Measurements from ENCODE around the gene DOCK1.

DNA sequence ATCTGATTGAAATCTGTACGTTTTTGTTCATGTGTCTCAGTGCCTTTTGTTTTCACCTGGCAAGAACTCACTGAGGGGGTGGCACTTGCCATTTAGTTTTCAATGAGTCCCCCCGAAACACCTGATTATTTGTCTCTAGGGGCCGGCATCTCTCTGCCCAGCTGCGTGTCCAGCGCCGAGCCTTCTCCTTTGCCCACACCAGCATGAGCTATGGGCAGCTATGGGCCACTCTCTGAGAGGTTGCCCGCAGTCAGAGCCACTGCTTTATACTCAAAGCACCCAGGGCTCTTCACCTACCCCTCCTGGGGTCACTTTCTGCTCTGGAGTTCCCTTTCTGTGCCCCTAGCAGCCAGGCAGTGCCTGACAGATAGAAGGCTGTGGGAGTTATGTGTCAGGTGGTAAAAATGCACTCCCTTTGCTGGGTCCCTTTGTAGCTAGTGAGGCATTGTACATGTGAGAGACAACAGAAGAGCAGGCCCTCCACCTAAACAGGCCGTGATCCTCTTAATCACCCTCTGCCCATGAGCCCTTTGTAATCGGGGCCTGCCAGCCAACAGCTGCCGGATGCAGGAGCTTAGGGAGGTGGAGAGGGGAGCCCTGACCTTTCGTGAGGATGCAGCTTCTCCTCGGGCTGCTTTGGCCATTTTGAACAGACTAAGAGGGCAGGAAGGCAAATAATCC is 510.8 kb downstream of the DOCK1 start:
- TF ChIP-seq, protein P1, sequence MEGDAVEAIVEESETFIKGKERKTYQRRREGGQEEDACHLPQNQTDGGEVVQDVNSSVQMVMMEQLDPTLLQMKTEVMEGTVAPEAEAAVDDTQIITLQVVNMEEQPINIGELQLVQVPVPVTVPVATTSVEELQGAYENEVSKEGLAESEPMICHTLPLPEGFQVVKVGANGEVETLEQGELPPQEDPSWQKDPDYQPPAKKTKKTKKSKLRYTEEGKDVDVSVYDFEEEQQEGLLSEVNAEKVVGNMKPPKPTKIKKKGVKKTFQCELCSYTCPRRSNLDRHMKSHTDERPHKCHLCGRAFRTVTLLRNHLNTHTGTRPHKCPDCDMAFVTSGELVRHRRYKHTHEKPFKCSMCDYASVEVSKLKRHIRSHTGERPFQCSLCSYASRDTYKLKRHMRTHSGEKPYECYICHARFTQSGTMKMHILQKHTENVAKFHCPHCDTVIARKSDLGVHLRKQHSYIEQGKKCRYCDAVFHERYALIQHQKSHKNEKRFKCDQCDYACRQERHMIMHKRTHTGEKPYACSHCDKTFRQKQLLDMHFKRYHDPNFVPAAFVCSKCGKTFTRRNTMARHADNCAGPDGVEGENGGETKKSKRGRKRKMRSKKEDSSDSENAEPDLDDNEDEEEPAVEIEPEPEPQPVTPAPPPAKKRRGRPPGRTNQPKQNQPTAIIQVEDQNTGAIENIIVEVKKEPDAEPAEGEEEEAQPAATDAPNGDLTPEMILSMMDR (IDR thresholded peaks at IDR 0.05): no peak
- TF ChIP-seq POLR2A (IDR thresholded peaks at IDR 0.05): no peak
- TF ChIP-seq POLR2AphosphoS5 (IDR thresholded peaks at IDR 0.05): no peak
- TF ChIP-seq EP300 (IDR thresholded peaks at IDR 0.05): no peak
